Hepatocyte (in vitro differentiated cells): ENCODE measurements around the gene STXBP6.

ENCODE experiments used
- CTCF ChIP-seq: fragments of 200-600 bp; sonication (generic); IDR thresholded peaks from 2 replicates; pipeline ENCODE4 v1.5.1; 2016; ENCODE audit warnings: antibody characterized with exemption, mild to moderate bottlenecking; ENCODE audit not compliant: poor library complexity
- EZH2 ChIP-seq: fragments of 200-600 bp; sonication (generic); IDR thresholded peaks from 2 replicates; pipeline ENCODE4 v1.6.1; 2016; ENCODE audit warnings: antibody characterized with exemption, mild to moderate bottlenecking, borderline replicate concordance

- TF ChIP-seq CTCF (no peak), EZH2 (no peak)
Observed at GRCh38 chr14:25080682-25081081, 30.7 kb upstream of the STXBP6 start.
